ENCODE data around the gene TNFSF4.

GRCh38 chr1:173137107-173137706 lies 69.9 kb downstream of the TNFSF4 start:
- TF ChIP-seq CTCF (conservative IDR thresholded peaks at IDR 0.05 in 1 of 2, IDR thresholded peaks at IDR 0.05 in 1 of 2; ENCODE audit: low read depth in 1 of 2, low read length in 2 of 2), result no peak
- TF ChIP-seq EZH2 (IDR thresholded peaks at IDR 0.05; ENCODE audit: low read length, missing control alignments), result no peak

Measured in fibroblast of lung (primary cell).